Stimulated activated CD4-positive, alpha-beta T cell treated with anti-CD3 and anti-CD28 coated beads, Interleukin-15, amount 100 ng/mL, for 24 hours (primary cell): Measurements from ENCODE around the gene CPS1.

Experiments used
- DNase-seq: peaks from one replicate; pipeline ENCODE4 v3.0.0-alpha.2; 2020

The CPS1 gene

DNA sequence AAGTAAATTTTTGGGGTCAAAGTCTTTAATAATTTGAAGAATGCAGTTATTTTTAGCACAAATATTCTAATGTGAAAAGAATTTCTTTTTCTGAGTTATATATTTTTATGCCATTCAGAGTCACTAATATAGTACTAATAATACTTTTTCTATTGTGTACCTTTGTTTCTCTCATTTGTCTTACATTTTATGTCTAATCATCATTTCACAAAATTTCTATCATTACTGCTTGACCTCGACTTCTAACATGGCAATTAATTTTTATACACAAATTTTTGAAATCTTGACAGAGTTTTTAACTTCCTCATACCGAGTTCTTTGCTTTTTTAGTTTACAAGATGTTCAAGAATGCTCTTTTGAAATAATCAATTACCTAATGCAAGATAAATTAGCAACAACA is 8.4 kb upstream of the CPS1 start:
- no peak for DNase-seq

DNA sequence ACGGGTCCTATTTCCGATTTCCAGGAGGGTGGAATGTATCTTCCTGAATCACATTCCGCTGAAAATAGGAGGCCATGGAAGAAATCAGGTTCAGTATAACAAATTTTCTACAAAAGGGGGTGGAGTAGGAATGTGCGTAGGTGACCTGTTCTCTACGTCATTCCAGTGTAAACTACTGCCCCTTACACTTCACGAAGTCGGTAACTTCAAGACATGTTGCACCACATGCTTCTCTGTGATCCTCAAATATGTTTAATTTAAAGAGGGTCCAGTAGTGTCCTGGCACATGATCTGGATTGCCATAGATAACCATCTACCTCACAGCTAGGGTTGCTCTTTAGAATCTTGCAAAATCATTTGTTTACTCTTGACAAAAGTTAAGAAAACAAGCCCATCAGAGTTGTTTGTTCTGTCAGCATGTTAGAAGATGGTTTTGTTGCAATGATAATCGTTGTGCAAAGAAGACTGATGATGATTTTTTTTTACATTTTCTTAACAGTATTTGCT is 7.5 kb upstream of the CPS1 start:
- DNase-seq: no peak

DNA sequence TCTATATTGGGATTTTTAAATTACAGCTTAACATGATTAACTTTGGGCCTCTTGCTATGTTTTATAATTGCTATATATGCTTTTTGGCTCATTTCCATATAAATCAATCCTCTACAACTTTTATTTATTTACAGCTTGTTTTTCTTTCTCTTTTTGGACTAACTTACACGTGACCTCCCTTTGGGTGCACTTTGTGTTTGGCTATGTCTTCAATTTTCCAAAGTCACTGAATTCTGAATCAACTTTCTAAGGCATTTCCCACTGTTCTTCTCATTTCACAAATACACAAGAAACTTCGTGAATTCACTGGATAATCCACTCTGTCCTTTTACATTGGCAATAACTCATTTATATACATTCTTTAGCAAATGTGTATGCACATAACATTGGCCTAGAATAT is 5.4 kb upstream of the CPS1 start:
- DNase-seq: no peak

DNA sequence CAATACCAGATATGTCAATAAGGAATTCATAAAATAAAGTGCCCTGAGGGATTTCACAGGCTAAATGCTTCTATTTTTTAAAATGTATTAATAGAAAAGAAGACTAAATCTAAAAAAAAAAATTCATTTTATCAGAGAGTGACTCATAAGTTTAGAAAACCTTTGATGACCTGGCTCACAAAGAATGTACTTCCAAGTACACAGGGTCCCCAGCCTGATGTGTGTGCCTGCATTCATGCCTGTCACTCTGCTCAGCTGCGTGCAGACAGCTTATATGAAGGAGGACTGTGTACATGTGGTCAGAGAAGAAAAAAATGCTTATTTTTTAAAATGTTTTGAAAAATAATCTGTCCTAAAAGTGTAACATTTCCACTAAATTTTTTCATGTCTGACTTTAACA is 3.0 kb upstream of the CPS1 start:
- DNase-seq: no peak

DNA sequence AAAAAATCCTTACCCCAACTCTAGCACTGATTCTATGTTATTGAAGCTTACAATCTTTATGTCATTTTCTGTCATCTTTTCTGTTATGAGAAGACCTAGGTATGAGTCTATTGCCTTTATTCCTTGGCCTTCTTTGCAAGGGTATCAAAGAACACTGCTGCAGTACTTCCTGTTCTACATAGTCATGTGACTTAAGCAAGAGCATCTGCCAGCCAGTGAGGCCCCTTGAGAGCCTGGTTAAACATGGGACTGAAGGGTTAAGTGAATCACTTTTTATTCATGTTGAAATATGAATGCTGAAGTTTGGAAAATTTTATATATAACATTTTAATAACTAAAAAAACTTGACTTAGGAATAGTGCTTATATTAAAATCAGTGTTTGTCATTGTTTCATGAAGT is 844 bp upstream of the CPS1 start:
- DNase-seq: no peak

DNA sequence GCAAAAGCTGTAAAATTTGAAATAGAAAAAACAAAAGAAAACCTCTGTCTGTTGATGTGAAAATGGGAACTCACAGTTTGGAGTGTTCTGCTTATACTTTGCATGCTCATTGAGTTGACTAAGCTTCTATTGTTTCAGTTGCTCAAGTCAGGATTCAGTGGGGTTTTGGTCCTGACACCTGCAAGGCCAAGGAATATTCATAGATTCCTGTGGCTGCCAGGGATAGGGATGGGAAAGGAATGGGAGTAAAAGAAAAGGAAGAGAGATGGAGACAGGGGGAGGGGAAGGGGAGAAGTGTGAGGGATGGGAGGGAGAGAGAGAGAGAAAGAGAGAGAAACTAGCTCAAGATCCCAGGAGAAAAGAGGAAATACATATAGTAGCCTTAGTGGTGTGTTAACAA is 1.3 kb downstream of the CPS1 start:
- DNase-seq: no peak

DNA sequence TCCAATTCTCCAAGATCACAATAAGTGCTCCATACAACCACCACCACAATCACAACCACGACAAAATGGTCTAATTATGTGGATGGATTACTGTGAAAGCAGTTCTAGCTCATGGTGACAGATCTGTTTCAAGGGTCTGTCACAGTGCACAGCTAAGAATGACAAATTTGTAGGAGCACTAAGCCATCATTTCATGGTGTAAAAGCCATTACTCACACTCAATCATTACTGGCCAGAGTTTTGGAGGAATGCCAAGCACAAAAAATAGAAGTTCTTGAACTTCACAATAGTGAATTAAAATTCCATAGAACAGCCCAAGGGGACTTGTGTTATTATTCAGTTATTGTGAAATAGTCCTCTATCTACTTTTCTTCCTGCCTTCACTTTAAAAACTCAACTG is 2.3 kb downstream of the CPS1 start:
- no peak for DNase-seq

DNA sequence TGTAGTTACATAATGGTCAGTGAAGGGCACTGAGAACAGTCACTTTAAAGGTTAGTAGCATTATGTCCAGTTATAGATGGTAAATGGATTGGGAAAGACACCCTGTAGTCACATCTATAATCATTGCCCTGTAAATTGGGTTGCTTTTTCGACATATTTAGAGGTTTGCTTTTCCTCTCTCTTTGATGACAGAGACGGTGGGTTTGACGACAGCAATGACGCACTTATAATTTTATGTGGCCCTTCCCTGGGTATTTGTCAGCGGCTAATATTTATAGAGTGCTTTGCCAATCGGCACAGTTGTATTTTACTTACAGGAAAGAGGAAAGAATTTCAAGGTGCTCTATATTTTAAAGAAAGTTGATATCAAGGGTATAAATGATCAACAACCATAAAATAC is 2.8 kb downstream of the CPS1 start:
- DNase-seq: no peak

DNA sequence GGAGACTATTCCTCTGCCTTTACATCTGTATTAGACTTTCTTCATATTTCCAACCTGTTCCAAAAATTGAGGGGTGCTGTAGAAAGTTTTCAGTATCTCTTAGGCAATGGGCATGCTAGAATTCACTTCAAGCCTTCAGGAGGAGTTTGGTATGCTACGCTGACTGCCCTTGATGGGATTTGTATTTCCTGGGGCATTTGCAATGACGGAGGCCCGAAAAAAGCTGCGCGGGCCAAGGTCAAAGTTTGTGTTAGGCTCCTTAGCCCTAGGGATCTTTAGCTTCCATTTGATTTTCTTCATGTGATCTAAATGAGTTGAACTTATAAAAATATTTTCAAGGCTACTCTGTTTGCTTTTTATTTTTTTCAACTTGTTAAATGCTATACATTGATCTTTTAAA is 5.1 kb downstream of the CPS1 start:
- no peak for DNase-seq

DNA sequence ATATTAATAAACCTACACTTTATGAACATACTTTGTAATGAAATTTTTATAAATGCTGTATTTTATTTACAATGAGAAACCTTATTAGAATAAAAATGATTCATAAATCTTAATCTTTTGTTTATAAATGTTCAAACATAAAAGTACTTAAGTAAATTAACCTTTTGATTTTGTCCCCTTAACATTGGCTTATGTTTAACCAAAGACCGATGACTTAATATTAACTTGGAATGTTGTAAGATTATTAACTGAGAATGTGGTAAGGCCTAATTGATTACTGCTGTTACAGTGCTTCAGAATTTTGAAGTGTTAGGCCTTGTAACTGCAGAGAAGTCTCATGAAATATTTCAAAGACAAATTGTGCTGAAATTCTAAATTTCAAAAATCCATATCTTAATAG is 5.7 kb downstream of the CPS1 start:
- no peak for DNase-seq

DNA sequence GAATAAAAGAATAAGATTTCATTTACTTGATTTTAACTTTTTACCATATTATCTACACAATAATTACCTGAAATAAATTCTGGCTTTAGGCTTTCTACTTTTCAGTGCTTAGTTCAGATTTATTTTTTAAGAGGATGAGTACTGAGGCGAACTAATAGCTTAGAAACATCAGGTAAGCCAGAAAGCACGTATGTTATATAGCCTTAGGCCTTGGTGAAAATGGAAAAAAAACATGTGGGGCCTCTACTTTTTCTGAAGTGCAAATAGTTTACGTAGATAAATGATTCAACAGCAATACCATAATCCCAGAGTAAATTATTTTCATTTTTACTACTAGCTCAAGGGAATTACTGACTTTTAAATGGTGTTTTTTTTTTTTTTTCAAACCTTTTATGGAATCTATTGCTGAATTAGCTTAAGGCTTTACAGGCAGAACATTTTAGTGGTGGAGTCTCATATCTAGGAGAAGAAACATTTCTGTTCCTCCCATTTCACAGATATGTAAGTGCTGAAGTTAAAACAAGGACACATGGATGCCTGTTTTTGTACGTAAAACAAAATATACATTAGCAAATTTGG is 6.2 kb downstream of the CPS1 start:
- DNase-seq: no peak

DNA sequence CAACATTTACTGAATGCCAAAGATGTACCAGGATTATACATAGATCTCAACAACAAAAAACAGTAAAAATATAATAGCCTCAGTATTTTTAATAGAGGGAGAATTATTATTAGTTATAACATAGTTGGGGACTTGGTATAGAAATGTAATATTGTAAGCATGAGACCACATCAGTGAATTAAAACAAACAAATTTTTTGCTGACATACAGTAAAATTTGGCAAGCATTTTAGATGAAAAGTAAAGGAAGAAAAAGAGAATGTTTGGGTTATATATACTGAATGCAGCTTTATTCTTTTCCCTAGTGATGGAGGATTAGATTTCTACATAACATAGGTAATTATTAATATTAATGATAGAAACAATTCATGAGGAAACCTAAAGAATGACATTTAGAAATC is 10.9 kb downstream of the CPS1 start:
- no peak for DNase-seq

DNA sequence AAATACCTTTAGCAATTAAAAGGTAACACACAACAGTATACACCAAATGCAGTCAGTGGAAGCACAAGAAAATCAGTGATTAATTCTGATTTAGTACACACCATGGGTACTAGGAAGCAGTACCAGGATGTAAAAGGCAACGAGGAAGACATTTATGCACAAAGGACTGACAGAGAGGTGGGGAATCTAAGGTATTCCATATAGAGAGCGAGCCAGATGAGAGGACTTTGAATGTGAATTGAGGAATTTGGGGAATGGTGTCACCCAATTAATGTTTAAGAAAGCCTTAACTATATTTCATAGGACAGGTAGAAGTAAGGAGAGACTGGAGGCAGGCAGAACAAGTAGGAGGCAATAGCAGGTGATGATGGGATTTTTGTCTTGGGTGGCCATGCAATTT is 11.7 kb downstream of the CPS1 start:
- DNase-seq: no peak

DNA sequence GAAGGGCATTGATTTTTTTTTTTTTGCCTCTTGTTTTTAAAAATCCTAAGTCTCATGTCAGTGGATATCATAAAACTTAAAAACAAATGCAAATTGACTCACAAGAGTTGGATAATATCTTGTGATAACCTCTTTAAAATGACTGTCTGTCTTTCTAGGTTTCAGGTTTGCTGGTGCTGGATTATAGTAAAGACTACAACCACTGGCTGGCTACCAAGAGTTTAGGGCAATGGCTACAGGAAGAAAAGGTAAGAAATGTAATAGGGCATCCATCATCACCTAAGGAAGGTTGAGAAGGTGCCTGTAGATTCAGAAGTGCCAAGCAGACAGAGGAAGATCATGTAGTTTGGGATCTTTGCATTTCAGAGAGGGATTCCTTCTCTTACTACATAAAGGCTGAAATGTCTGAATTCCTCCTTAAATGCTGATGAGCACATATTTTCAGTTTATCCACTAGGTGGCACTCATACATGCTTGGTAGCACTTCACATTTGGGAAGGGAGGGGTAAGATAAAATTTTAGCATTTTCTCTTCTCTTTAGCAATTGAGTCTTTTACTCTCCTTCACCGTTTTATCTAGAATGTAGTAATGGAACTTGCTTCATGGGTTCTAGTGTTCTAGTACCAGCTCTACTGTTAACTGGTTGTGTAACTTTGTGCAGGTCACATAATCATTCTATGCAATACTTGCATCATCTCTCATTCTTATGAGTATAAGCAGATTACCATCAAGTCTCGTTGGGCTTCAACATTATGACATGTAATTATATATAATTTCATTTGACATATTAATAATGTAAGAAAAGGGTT is 21.1 kb downstream of the CPS1 start:
- no peak for DNase-seq

DNA sequence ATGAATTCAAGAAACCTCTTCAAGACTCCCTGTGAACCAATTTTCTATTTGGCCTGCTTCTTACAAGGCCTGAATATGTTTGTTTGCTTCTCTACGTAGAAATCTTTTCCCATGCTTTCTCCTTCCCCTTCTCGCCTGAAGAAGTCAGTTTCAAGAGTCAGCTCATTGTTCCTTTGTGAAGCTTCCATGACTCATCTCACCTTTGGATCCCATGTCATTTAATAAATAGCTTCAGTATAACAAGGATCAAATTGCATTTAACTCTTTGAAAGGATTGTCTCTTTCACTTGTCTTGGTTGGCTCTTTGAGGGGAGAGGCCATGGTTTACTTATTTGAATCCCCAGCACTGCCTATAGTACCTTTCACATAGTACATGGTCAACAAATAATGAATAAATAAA is 28.4 kb downstream of the CPS1 start:
- no peak for DNase-seq

DNA sequence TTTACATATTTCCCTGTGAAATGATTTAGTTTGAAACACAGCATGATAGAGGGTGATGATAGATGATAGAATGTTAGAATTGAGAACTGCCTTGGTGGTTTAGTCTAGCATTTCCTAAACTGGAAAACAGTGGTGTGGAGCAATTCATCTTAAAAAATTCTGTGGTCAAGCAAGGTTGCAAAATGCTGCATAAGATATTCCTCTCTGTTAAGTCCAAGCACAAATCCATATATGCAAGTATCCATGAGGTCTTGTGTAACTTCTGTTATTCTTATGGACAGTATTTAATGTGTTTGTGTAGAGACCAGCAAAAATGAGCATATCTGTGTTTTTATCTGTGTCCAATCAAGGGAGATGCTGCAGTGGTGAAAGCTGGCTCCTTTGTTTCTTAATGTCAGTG is 30.0 kb downstream of the CPS1 start:
- no peak for DNase-seq

DNA sequence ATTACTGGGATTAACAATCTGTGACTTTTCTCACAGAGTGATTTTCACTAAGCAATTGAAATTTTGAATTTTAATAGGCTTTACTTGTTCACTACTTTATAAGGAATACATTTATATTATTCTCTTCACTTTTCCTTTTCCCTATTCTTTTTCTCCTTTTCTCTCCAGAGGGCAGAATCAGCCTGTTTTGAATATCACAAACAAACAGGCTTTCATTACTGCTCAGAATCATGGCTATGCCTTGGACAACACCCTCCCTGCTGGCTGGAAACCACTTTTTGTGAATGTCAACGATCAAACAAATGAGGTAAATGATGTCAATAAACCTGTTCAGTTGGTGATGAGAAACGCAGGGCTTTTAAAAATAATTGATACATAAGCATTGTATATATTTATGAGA is 35.3 kb downstream of the CPS1 start:
- no peak for DNase-seq

DNA sequence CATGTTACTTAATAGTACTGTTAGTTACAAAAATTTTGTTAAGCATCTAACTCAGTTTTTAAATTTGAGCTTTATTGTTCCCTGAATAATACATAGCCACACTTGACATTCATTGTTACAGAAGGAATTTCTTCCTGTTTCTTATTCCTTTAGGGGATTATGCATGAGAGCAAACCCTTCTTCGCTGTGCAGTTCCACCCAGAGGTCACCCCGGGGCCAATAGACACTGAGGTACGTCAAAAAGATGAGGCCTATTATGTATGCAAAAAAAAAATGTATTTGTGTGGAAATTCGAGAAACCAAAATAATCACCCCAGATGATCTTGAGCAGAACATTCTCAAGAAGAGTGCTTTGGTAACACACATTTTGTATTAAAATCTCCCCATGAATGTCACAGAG is 36.3 kb downstream of the CPS1 start:
- DNase-seq: no peak

DNA sequence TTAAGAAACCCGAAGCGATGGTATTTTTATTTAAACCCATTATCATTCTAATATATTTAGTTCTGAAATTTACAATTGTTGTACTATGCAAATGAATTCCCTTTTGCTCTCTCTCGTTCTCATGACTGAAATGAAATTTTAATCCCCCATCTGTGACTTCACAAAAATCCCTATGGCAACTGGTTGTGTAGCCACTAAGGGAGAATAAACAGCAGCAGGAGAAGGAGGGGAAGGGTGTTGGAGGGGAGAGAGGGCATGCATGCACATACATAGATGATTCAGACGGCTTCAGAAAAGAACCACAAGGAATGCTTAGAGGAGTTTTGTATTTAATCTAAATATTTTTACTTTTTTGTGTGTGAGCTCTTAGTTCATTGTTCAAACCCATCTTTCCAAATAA is 36.8 kb downstream of the CPS1 start:
- no peak for DNase-seq

DNA sequence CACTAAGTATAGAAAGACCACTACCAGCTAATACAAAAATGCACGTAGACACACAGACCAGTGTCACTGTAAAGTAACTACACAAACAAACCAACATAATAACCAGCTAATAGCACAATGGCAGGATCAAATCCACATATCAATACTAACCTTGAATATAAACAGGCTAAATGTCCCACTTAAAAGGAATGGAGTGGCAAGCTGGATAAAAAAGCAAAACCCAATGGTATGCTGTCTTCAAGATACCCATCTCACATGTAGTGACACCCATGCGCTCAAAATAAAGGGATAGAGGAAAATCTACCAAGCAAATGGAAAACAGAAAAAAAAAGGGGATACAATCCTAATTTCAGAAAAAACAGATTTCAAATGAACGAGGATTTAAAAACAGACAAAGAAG is 41.8 kb downstream of the CPS1 start:
- DNase-seq: no peak

DNA sequence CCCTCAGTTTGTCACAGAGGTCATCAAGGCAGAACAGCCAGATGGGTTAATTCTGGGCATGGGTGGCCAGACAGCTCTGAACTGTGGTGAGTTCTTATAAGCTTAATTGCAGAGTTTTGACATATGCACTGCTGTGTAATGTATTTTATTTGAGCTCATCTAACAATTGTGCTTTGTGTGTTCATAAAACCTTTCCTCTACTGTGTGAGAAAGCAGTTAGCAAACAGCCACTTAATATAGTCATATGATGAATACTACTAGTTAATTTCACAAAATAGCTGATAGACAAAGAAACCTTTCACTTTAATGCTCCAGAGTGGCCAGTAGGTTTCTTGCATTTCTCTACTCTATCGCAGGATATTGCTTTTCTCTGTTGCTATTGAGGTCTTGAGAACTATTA is 43.1 kb downstream of the CPS1 start:
- no peak for DNase-seq

DNA sequence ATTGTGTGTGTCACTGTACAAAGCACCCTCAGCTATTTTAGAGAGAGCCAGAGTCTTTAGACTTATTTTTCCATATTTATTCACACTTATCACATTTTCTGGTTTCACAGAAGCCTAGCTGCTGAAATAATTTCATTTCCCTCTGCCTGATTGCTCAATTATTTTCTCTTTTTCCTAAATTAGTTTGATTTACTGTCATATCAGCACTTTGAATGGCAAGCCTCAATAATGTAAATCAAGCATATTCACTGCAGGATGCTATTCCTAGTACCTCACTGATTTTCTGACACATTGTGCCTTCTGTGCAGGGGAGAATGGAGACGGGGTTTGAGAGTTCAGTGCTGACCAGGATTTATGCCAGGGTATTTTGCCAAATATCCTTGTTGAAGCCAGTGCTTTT is 48.3 kb downstream of the CPS1 start:
- DNase-seq: no peak

DNA sequence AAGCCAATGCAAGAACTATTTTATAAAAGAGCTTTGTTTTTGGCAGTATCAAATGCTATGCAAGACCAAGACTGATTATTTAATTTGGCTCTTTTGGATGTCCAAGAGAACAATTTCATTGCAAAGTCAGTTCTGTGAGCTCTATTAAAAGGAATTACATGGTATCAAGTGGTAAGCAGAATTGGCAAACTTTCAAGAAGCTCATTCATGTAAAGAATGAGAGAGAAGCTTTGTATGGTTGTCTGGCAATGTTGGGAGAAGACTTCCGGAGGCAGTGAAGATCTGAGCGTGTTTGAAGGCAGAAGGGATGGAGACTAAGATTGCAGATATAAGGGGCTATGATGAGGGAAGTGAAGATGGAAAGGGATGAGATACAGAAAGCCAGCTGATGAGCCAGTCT is 49.6 kb downstream of the CPS1 start:
- DNase-seq: no peak

DNA sequence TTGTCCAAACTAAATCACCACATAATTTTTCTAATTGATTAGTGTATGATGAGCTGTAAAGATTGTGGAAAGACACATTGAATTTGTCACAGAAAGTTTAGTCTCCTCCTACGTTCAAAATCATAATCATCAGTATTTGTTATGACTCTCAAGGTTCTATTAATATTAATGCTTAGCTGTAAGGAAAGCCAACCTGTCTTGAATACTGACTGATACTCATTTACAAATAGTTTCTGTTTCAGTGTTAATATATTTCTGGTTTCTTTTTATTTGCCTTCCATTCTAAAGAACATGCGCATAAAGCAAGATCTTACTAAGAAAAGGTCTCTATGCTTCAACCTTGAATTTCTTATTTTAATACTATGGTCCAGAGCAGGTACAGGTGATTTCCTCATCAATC is 55.1 kb downstream of the CPS1 start:
- no peak for DNase-seq

DNA sequence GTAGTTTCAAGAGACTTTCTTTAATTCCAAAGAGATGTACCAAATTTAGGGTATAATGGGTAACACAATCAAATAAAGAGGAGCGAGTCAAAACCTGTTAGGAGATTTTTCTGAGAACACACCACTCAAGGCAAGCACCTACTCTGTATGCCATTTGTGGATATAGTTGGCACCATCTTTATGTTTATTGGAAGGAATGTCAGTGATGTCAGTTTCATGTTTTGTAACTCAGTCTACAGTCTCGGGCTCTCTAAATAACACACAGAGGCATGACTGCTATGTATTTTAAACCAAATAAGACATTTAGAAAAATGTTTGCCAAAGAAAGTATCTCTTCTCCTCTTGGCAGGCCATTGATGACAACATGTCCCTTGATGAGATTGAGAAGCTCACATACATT is 59.7 kb downstream of the CPS1 start:
- no peak for DNase-seq
